GM12892 (cell line): ENCODE results near the gene ATF6.

ENCODE experiments used
- POLR2A ChIP-seq: IDR thresholded peaks from 2 replicates; pipeline ENCODE4 v1.6.1; 2011; ENCODE audit warnings: low read depth, low read length, control low read depth
- POLR2AphosphoS5 ChIP-seq: IDR thresholded peaks from 2 replicates; pipeline ENCODE4 v1.6.1; 2011; ENCODE audit warnings: low read depth, low read length, control low read depth
- TAF1 ChIP-seq: IDR thresholded peaks from 2 replicates; pipeline ENCODE4 v1.6.1; 2011; ENCODE audit warnings: low read depth, mild to moderate bottlenecking, control low read depth, low read length, borderline replicate concordance

DNA sequence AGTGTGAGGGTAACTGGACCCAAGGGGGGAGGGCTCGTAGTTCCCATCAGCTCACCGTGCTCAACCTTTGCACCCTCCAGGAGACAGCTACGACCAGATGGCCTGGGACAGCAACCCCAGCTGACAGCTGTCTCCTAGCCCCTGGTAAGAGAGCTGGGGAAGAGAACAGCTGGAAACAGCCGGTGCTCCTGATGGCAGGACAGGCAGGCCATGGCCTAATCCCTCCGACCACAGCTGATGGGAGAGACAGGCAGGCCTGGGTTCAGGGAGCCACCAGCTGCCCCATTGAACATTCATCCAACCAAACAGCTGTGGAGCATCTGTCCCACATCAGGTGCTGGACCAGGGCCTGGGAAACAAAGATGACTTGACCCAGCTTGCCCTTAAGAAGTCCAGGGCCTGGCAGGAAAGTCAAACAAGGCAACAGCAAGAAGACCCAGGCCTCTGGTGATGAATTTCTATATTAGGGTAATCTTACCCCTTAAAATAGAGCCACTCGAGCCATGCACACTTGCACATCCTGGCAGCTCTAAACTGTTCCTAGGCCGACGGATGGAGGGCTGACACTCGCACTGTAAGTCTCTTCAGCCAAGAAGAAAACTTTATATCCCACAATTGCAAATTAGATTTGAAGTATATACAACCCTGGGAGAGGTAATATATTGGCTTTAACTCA, 245.4 kb downstream of the ATF6 start:
- TF ChIP-seq POLR2A (no peak), TAF1 (no peak), POLR2AphosphoS5 (no peak)
